ENCODE data around the gene CFAP410. TPM values are rescaled to one million over a fixed set of nuclear protein-coding genes. Genes with fewer than 3 reads are reported as not detected.

Gene CFAP410
- total and polyA plus RNA-seq, 2 of the 13 experiments (the other 11 are each of a cell fraction or from before 2014, with no cell fraction given): 8.0 to 20.1 TPM

- no peak for TF ChIP-seq MLXIP (CRISPR knock-in tag; IDR thresholded peaks at IDR 0.05; ENCODE audit: borderline replicate concordance)
- peak; percentile 94 for TF ChIP-seq PHF8 (CRISPR knock-in tag; IDR thresholded peaks at IDR 0.05)
- TF ChIP-seq ZNF510 (CRISPR knock-in tag; IDR thresholded peaks at IDR 0.05; ENCODE audit: low read depth): no peak
- TF ChIP-seq, protein P1, sequence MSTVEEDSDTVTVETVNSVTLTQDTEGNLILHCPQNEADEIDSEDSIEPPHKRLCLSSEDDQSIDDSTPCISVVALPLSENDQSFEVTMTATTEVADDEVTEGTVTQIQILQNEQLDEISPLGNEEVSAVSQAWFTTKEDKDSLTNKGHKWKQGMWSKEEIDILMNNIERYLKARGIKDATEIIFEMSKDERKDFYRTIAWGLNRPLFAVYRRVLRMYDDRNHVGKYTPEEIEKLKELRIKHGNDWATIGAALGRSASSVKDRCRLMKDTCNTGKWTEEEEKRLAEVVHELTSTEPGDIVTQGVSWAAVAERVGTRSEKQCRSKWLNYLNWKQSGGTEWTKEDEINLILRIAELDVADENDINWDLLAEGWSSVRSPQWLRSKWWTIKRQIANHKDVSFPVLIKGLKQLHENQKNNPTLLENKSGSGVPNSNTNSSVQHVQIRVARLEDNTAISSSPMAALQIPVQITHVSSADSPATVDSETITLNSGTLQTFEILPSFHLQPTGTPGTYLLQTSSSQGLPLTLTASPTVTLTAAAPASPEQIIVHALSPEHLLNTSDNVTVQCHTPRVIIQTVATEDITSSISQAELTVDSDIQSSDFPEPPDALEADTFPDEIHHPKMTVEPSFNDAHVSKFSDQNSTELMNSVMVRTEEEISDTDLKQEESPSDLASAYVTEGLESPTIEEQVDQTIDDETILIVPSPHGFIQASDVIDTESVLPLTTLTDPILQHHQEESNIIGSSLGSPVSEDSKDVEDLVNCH (CRISPR knock-in tag; IDR thresholded peaks at IDR 0.05): no peak
- peak; percentile 50; the same call in 1 of the 2 replicates for TF ChIP-seq MLX (CRISPR knock-in tag; IDR thresholded peaks at IDR 0.05)
- TF ChIP-seq PHB2 (IDR thresholded peaks at IDR 0.05; ENCODE audit: partially characterized antibody): no peak
- no peak for TF ChIP-seq MAFG (CRISPR knock-in tag; IDR thresholded peaks at IDR 0.05)
- TF ChIP-seq ZNF737 (CRISPR knock-in tag; IDR thresholded peaks at IDR 0.05; ENCODE audit: borderline replicate concordance): no peak
- TF ChIP-seq, protein P2, sequence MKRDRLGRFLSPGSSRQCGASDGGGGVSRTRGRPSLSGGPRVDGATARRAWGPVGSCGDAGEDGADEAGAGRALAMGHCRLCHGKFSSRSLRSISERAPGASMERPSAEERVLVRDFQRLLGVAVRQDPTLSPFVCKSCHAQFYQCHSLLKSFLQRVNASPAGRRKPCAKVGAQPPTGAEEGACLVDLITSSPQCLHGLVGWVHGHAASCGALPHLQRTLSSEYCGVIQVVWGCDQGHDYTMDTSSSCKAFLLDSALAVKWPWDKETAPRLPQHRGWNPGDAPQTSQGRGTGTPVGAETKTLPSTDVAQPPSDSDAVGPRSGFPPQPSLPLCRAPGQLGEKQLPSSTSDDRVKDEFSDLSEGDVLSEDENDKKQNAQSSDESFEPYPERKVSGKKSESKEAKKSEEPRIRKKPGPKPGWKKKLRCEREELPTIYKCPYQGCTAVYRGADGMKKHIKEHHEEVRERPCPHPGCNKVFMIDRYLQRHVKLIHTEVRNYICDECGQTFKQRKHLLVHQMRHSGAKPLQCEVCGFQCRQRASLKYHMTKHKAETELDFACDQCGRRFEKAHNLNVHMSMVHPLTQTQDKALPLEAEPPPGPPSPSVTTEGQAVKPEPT (CRISPR knock-in tag; IDR thresholded peaks at IDR 0.05; ENCODE audit: low read depth): peak; percentile 68; the same call in 1 of the 2 replicates
- no peak; the same call in 1 of the 2 replicates for TF ChIP-seq ZNF275 (CRISPR knock-in tag; IDR thresholded peaks at IDR 0.05; ENCODE audit: borderline replicate concordance)
- peak; percentile 84 for TF ChIP-seq IRF2 (CRISPR knock-in tag; IDR thresholded peaks at IDR 0.05)
- TF ChIP-seq CEBPZ (IDR thresholded peaks at IDR 0.05; ENCODE audit: low read length): no peak
- TF ChIP-seq ARNT2 (CRISPR knock-in tag; IDR thresholded peaks at IDR 0.05; ENCODE audit: low read depth): no peak; the same call in 1 of the 2 replicates
- no peak for TF ChIP-seq ZFP36 (IDR thresholded peaks at IDR 0.05; ENCODE audit: borderline replicate concordance, low read depth, low read length, partially characterized antibody)
- TF ChIP-seq XRCC5 (optimal IDR thresholded peaks at IDR 0.05; ENCODE audit: low read length): peak; percentile 64
Measured at GRCh38 chr21:44338971-44339910, at the start of gene CFAP410 (continued).
